Mucosa of descending colon (tissue), 3 donors: Measurements from ENCODE around the gene TIA1. TPM values are rescaled to one million over a fixed set of nuclear protein-coding genes. Genes with fewer than 3 reads are reported as not detected.
"Not testable (repeated sequence)": the region's sequence is repeated elsewhere in the genome, so short reads cannot be mapped to it uniquely, and the experiment has no call there.

Source experiments
- ATAC-seq: fragments of 200-7000 bp; cut with Tn5 transposase; one replicate; pipeline ENCODE4 v1.9.1; 2020; ENCODE audit warnings: mild to moderate bottlenecking, moderate library complexity
- DNase-seq, 3 donors: peaks; one replicate each; pipeline ENCODE4 v3.0.0-alpha.2; 2020
- H3K36me3 ChIP-seq: fragments of 200-600 bp; one replicate; pipeline ENCODE4 v1.8.0; 2021; ENCODE audit warnings: low read depth, mild to moderate bottlenecking
- H3K4me1 ChIP-seq: fragments of 200-600 bp; one replicate; pipeline ENCODE4 v1.8.0; 2021; ENCODE audit warnings: low read depth, mild to moderate bottlenecking
- H3K4me3 ChIP-seq: fragments of 200-600 bp; one replicate; pipeline ENCODE4 v1.8.0; 2021; ENCODE audit warnings: mild to moderate bottlenecking
- H3K9me3 ChIP-seq: fragments of 200-600 bp; one replicate; pipeline ENCODE4 v1.8.0; 2021; ENCODE audit warnings: mild to moderate bottlenecking
- CTCF ChIP-seq: fragments of 200-600 bp; IDR thresholded peaks from one replicate; pipeline ENCODE4 v1.8.0; 2022; ENCODE audit warnings: antibody characterized with exemption, mild to moderate bottlenecking
- intact Hi-C, 2 donors: fragments of 100-400 bp; cut with DNase I in 1 of 2; cut with micrococcal nuclease in 1 of 2; formaldehyde crosslinking; loops; one replicate each; pipeline versions ENCODE4 v1.11.0 to v1.11.1; 2022; cut with DNase I, micrococcal nuclease
- total RNA-seq, 3 donors: library from RNA; stranded (reverse); fragmentation: NEBNext Ultra II Directional in 2 of 3; extraction: Animal tissue kit (Norgen Biotek cat#: 25700) in 2 of 3; gene quantifications; one replicate each; pipeline versions ENCODE4 v1.2.1 to v1.2.4, GENCODE V29; 2021 to 2023
- donor health status: DM: no; HTN: no; CAD: no; lungs with moderate emphysema.
- donor health status: DM: no; HTN: no; CAD: no.
- donor health status: DM: no; HTN: yes; CAD: no.

The TIA1 gene
- total RNA-seq, 3 donors from 2014 or later: 83.0 to 135 (median 115) TPM

DNA sequence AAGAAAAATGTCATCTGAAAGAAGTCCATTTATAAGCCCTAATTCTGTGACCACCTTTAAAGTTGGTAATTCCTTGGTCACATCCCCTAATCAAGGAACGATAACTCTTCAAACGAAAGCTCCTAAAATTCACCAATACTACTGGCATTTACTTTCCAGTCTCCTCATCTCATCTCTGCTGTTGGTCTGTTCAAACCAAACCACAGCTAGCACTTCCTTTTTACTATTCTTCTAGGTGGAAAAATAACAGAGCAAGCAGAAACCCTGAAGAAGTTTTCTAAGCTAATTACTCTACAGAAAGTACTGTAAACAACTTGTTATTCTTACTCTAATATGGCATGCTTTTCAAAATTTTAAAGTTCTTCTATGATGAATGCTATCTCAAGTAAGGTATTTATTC is 21.6 kb downstream of the TIA1 start:
- no peak for ATAC-seq
- no peak for DNase-seq
- no peak overlapping the region for H3K4me3 ChIP-seq
- H3K36me3 ChIP-seq: peaks cover 11% of the 10 kb centered on the region
- no peak for TF ChIP-seq CTCF
- no peaks in the 10 kb centered on the region for H3K9me3 ChIP-seq
- H3K4me1 ChIP-seq: no peaks in the 10 kb centered on the region
- intact Hi-C loops: no loop called here

DNA sequence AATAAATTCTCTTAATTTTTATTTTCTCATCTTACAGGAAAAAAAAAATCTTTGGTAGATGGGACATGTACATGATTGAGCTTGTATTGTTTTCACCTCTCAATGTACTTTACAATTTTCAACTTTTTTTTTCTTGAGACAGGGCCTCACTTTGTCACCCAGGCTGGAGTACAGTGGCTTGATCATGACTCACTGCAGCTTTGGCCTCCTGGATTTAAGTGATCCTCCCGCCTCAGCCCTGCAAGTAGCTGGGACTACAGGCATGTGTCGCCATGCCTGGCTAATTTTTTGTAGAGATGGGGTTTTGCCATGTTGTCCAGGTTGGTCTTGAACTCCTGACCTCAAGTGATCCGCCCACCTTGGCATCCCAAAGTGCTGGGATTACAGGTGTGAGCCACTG is 25.1 kb downstream of the TIA1 start:
- DNase-seq, intact Hi-C loops: not testable (repeated sequence)
- peaks cover 14% of the 10 kb centered on the region for H3K36me3 ChIP-seq

GRCh38 chr2:70214953-70215549 is 33.4 kb downstream of the TIA1 start:
- DNase-seq: no peak
- ATAC-seq: no peak
- intact Hi-C loops: no loop called here
- no peaks in the 10 kb centered on the region for H3K36me3 ChIP-seq
- no peak overlapping the region for H3K4me3 ChIP-seq
- H3K9me3 ChIP-seq: no peaks in the 10 kb centered on the region
- H3K4me1 ChIP-seq: no peaks in the 10 kb centered on the region
- TF ChIP-seq CTCF: no peak

More for the DNA sequence above, 25.1 kb downstream of the TIA1 start:
- H3K4me1 ChIP-seq, ATAC-seq, H3K4me3 ChIP-seq, H3K9me3 ChIP-seq: not testable (repeated sequence)

DNA sequence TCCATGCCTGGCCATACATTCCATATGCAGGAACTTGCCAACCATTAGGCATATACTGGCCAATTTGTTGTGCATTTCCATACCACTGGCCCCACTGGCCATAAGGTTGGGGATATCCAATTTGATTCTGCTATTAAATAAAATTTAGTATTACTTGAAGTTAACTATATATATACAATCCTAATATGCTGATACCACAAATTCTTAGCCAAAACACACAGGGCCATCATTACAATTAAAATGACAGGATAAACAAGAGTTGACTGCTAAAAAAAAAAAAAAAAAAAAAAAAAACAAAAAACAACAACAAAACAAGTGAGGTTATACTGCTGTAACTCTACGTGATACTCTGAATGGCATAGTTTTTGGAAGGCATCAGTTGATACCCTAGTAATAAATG is 34.1 kb downstream of the TIA1 start:
- DNase-seq (no peak), ATAC-seq (no peak)
- Histone ChIP-seq H3K9me3 (no peaks in the 10 kb centered on the region), H3K4me1 (no peaks in the 10 kb centered on the region), H3K4me3 (no peak overlapping the region), H3K36me3 (no peaks in the 10 kb centered on the region)
- TF ChIP-seq CTCF: no peak
- intact Hi-C loops: no loop called here

DNA sequence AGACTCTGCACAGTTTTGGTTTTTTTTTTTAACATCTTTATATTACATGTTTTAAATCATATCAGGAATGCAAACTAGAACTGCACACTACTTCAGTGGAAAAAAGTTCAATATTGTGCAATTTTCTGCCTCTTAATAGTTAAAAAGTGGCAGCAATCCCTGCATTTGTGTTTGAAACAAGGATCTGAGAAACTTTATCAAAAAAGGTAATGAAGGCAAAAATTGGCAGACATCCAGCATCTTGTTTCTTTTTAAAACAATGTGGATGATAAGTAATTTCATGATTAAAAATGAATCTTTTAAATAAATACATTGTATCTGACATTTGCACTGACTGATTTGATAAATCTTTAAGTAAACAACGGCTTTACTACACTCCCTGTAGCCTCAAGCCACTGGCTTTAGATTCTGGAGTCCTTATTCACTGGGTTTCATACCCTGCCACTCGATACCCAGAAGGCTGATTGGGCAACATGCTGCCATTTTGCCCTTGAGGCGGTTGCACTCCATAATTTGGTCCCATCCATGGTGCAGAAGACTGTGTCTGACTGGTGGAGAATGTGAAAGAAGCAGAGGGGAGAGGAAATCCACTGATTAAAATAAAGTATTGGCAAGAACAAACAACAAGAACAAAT is 36.0 kb downstream of the TIA1 start:
- Histone ChIP-seq H3K9me3 (no peaks in the 10 kb centered on the region), H3K4me3 (no peak overlapping the region), H3K36me3 (no peaks in the 10 kb centered on the region), H3K4me1 (no peaks in the 10 kb centered on the region)
- ATAC-seq (no peak), DNase-seq (no peak)
- no peak for TF ChIP-seq CTCF
- intact Hi-C loops: no loop called here

- intact Hi-C loops: no loop called here
- ATAC-seq (no peak), DNase-seq (no peak)
- Histone ChIP-seq H3K36me3 (no peaks in the 10 kb centered on the region), H3K4me1 (no peaks in the 10 kb centered on the region), H3K9me3 (no peaks in the 10 kb centered on the region), H3K4me3 (no peak overlapping the region)
- TF ChIP-seq CTCF: no peak
Observed at GRCh38 chr2:70211595-70211994, 36.8 kb downstream of the TIA1 start.
